AG20443 (cell line): Measurements from ENCODE around the gene POLR2H.

Experiments used
- DNase-seq: peaks from one replicate; pipeline ENCODE4 v3.0.0; 2012; ENCODE audit warnings: low spot score, mixed read lengths

POLR2H gene

GRCh38 chr3:184361532-184361931, at the start of gene POLR2H, which contains the start of gene CLCN2:
Gene POLR2H, plus strand, starts transcription at chr3:184361710. Its CDS starts 1,783 bp downstream, at chr3:184363493.
Gene CLCN2, minus strand, starts transcription at chr3:184361605. Its CDS starts 126 bp downstream, at chr3:184361479.
- peak; percentile 82 for DNase-seq

GRCh38 chr3:184314363-184314699, 47.2 kb upstream of the POLR2H start, which contains the start of gene EIF4G1:
Gene EIF4G1, plus strand, starts transcription at chr3:184314606. Its CDS starts 1,191 bp downstream, at chr3:184315797.
- DNase-seq = peak; percentile 98

- DNase-seq = peak; percentile 91
Observed at GRCh38 chr3:184314700-184315542, 46.6 kb upstream of the POLR2H start.

GRCh38 chr3:184315543-184315867, 46.0 kb upstream of the POLR2H start:
- DNase-seq = peak; percentile 9

GRCh38 chr3:184315871-184316661, 45.4 kb upstream of the POLR2H start:
- DNase-seq = peak; percentile 10

- DNase-seq = no peak
Observed at GRCh38 chr3:184316792-184317191, 44.7 kb upstream of the POLR2H start.

GRCh38 chr3:184317201-184317600, 44.3 kb upstream of the POLR2H start:
- no peak for DNase-seq

- peak; percentile 98 for DNase-seq
Observed at GRCh38 chr3:184320104-184320445, 41.4 kb upstream of the POLR2H start.

- DNase-seq = no peak
Observed at GRCh38 chr3:184321666-184322065, 39.8 kb upstream of the POLR2H start.

- DNase-seq = peak; percentile 47
Observed at GRCh38 chr3:184322731-184323487, 38.6 kb upstream of the POLR2H start.

- DNase-seq = peak; percentile 1
Observed at GRCh38 chr3:184323696-184324095, 37.8 kb upstream of the POLR2H start.

- peak; percentile 0 for DNase-seq
Observed at GRCh38 chr3:184325269-184325668, 36.2 kb upstream of the POLR2H start.

GRCh38 chr3:184325715-184326369, 35.7 kb upstream of the POLR2H start:
- peak; percentile 1 for DNase-seq

- DNase-seq = no peak
Observed at GRCh38 chr3:184327171-184327570, 34.3 kb upstream of the POLR2H start.

- no peak for DNase-seq
Observed at GRCh38 chr3:184328516-184328915, 33.0 kb upstream of the POLR2H start.

- DNase-seq = peak; percentile 69
Observed at GRCh38 chr3:184332370-184333090, 29.0 kb upstream of the POLR2H start.

GRCh38 chr3:184333190-184333589, 28.3 kb upstream of the POLR2H start:
- DNase-seq = no peak

- no peak for DNase-seq
Observed at GRCh38 chr3:184333700-184334099, 27.8 kb upstream of the POLR2H start.

- no peak for DNase-seq
Observed at GRCh38 chr3:184334470-184335158, 26.9 kb upstream of the POLR2H start.

GRCh38 chr3:184335291-184335660, 26.2 kb upstream of the POLR2H start:
- no peak for DNase-seq
